GM19372 (cell line): ENCODE measurements around the gene ARHGEF37.
"Not testable (repeated sequence)": the region's sequence is repeated elsewhere in the genome, so short reads cannot be mapped to it uniquely, and the experiment has no call there.

Experiments
- ATAC-seq: cut with Tn5 transposase; IDR thresholded peaks from one replicate; pipeline ENCODE4 v1.9.1; 2021; ENCODE audit warnings: mild to moderate bottlenecking, low read depth, moderate library complexity; ENCODE audit not compliant: unreplicated experiment

ARHGEF37 gene

GRCh38 chr5:149564542-149565140 is 16.7 kb upstream of the ARHGEF37 start:
- peak; percentile 86 for ATAC-seq

- no peak for ATAC-seq
These were observed 14.1 kb upstream of the ARHGEF37 start for GRCh38 chr5:149567226-149567625.

GRCh38 chr5:149572170-149572569 is 9.1 kb upstream of the ARHGEF37 start:
- no peak for ATAC-seq

- no peak for ATAC-seq
These were observed 8.6 kb upstream of the ARHGEF37 start for GRCh38 chr5:149572576-149573231.

- ATAC-seq, result no peak
These were observed 6.2 kb upstream of the ARHGEF37 start for GRCh38 chr5:149575131-149575530.

GRCh38 chr5:149576021-149576420 is 5.3 kb upstream of the ARHGEF37 start:
- ATAC-seq, result no peak

GRCh38 chr5:149578896-149579295 is 2.4 kb upstream of the ARHGEF37 start:
- ATAC-seq, result no peak

- no peak for ATAC-seq
These were observed 498 bp upstream of the ARHGEF37 start for GRCh38 chr5:149580808-149581191.

GRCh38 chr5:149581931-149582768 is 852 bp downstream of the ARHGEF37 start:
- ATAC-seq, result no peak

- no peak for ATAC-seq
These were observed 2.1 kb downstream of the ARHGEF37 start for GRCh38 chr5:149583394-149583793.

- ATAC-seq, result no peak
These were observed 2.8 kb downstream of the ARHGEF37 start for GRCh38 chr5:149584121-149584520.

- no peak for ATAC-seq
These were observed 4.6 kb downstream of the ARHGEF37 start for GRCh38 chr5:149585910-149586309.

- ATAC-seq, result no peak
These were observed 5.5 kb downstream of the ARHGEF37 start for GRCh38 chr5:149586708-149587318.

- ATAC-seq, result no peak
These were observed 7.6 kb downstream of the ARHGEF37 start for GRCh38 chr5:149588936-149589335.

GRCh38 chr5:149593370-149593769 is 12.1 kb downstream of the ARHGEF37 start:
- ATAC-seq, result no peak

- ATAC-seq, result no peak
These were observed 13.1 kb downstream of the ARHGEF37 start for GRCh38 chr5:149594206-149594895.

- not testable (repeated sequence) for ATAC-seq
These were observed 13.8 kb downstream of the ARHGEF37 start for GRCh38 chr5:149595105-149595504.

- ATAC-seq, result no peak
These were observed 15.4 kb downstream of the ARHGEF37 start for GRCh38 chr5:149596712-149597111.

GRCh38 chr5:149597618-149598017 is 16.3 kb downstream of the ARHGEF37 start:
- no peak for ATAC-seq

GRCh38 chr5:149598234-149598633 is 16.9 kb downstream of the ARHGEF37 start:
- not testable (repeated sequence) for ATAC-seq
